Upper lobe of left lung (tissue), 6 donors: ENCODE data around the gene RNF213. TPM values are rescaled to one million over a fixed set of nuclear protein-coding genes. Genes with fewer than 3 reads are reported as not detected.

Experiments used
- ATAC-seq, 2 donors: fragments of 200-7000 bp; cut with Tn5 transposase; one replicate each; pipeline ENCODE4 v1.9.1; 2022; ENCODE audit warnings: mild to moderate bottlenecking in 2 of 2, moderate library complexity in 2 of 2; ENCODE audit not compliant: low FRiP score in 2 of 2
- DNase-seq, 2 donors: peaks; one replicate each; pipeline ENCODE4 v3.0.0-alpha.2; 2019 to 2020
- H3K27ac ChIP-seq, 4 donors: fragments of 200-600 bp; sonication (generic); one replicate each; pipeline ENCODE4 v1.5.1; 2016 to 2019
- H3K27me3 ChIP-seq, 4 donors: fragments of 200-600 bp; sonication (generic); one replicate each; pipeline ENCODE4 v1.5.1; 2017 to 2019
- H3K36me3 ChIP-seq, 4 donors: fragments of 200-600 bp; sonication (generic); one replicate each; pipeline ENCODE4 v1.5.1; 2016 to 2019
- H3K4me1 ChIP-seq, 4 donors: fragments of 200-600 bp; sonication (generic); one replicate each; pipeline ENCODE4 v1.5.1; 2018 to 2019
- H3K4me3 ChIP-seq, 4 donors: fragments of 200-600 bp; sonication (generic); one replicate each; pipeline ENCODE4 v1.5.1; 2017 to 2019; ENCODE audit warnings: mild to moderate bottlenecking in 2 of 4, moderate library complexity in 1 of 4
- H3K9me3 ChIP-seq, 4 donors: fragments of 200-600 bp; sonication (generic); one replicate each; pipeline ENCODE4 v1.5.1; 2018 to 2019
- EP300 ChIP-seq, 4 donors: sonication (generic); formaldehyde crosslinking; IDR thresholded peaks; one replicate each; pipeline ENCODE4 v1.5.1; 2017; ENCODE audit warnings: antibody characterized with exemption in 4 of 4, control low read depth in 2 of 4
- POLR2A ChIP-seq, 4 donors: fragments of 450-650 bp; IDR thresholded peaks; one replicate each; pipeline ENCODE4 v1.5.1; 2016 to 2017; ENCODE audit warnings: antibody characterized with exemption in 4 of 4, mild to moderate bottlenecking in 2 of 4
- POLR2AphosphoS5 ChIP-seq, 2 donors: sonication (generic); formaldehyde crosslinking; IDR thresholded peaks; one replicate each; pipeline ENCODE4 v1.5.1; 2017; ENCODE audit warnings: antibody characterized with exemption in 2 of 2
- WGBS, 2 donors: methylation state at CpG; one replicate each; pipeline ENCODE4 v1.1.5; 2017 to 2018; 5-methylcytosine and 5-hydroxymethylcytosine counted together
- total RNA-seq, 6 donors: library from RNA; depleted of rRNA in 4 of 6; stranded (reverse); fragments of >200 nt in 4 of 6; gene quantifications; one replicate each; pipeline versions ENCODE4 v1.1.0 to v1.2.1, GENCODE V29; 2016 to 2021
- TF ChIP-seq, protein P1 (sequence below), 6 experiments: fragments of 450-650 bp in 4 of 6; fragments of 200-600 bp in 2 of 6; sonication (generic) in 2 of 6; IDR thresholded peaks; one replicate each; pipeline ENCODE4 v1.5.1; 2016 to 2019; ENCODE audit warnings: antibody characterized with exemption in 6 of 6
- donor health status: DM: no; HTN: no; CAD: no; lungs with moderate emphysema.
- donor health status: DM: no; HTN: yes; CAD: no; lungs with severe emphysema.

RNF213 gene
- total RNA-seq, 6 donors from 2014 or later: 135 to 619 (median 207) TPM

DNA sequence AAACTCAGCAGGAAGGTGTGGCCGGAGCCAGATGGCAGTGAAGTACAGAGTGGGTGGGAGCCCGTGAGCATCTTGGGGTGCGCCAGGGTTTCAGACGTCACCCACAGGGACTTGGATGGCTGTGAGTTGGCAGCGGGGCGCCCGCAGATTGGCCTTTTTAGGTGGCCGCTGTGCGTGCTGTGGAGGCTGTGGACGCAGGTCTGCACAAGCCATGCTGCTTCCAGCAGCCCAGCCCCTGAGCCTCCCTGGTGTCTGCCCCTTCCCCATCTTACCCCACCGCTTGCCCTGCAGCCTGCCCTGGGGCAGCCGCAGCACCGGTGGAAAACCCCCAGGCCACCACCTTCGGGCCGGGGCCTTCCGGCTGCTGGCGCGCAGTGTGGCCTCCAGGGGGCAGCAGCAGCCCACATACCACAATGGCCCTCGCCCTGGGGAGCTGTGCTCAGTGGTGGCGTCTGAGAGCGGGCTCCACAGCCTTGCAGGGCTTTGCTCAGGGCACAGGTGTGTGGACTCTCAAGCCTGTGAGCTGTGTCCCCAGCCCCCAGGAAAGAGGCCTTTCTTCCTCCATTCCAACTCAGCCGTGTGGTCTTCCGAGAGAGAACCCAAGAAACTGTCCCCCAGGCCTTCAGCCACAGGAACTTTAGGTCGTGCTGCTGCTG is 166.1 kb downstream of the RNF213 start:
- Histone ChIP-seq H3K36me3 (peaks cover 0 to 20% (median 11%) of the 10 kb centered on the region in 4 donors), H3K27ac (no peak overlapping the region), H3K4me1 (peaks cover 5 to 15% (median 11%) of the 10 kb centered on the region in 4 donors), H3K4me3 (no peak overlapping the region), H3K9me3 (no peaks in the 10 kb centered on the region), H3K27me3 (no peaks in the 10 kb centered on the region)
- ATAC-seq (peak; percentile 85 to 88), DNase-seq (peak; percentile 76 to 94)
- WGBS, 2 donors: 43 to 61% methylated on average over 14 to 19 of the region's 24 CpGs
- TF ChIP-seq POLR2A (IDR thresholded peaks at IDR 0.05): no peak
- TF ChIP-seq, protein P1, sequence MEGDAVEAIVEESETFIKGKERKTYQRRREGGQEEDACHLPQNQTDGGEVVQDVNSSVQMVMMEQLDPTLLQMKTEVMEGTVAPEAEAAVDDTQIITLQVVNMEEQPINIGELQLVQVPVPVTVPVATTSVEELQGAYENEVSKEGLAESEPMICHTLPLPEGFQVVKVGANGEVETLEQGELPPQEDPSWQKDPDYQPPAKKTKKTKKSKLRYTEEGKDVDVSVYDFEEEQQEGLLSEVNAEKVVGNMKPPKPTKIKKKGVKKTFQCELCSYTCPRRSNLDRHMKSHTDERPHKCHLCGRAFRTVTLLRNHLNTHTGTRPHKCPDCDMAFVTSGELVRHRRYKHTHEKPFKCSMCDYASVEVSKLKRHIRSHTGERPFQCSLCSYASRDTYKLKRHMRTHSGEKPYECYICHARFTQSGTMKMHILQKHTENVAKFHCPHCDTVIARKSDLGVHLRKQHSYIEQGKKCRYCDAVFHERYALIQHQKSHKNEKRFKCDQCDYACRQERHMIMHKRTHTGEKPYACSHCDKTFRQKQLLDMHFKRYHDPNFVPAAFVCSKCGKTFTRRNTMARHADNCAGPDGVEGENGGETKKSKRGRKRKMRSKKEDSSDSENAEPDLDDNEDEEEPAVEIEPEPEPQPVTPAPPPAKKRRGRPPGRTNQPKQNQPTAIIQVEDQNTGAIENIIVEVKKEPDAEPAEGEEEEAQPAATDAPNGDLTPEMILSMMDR (IDR thresholded peaks at IDR 0.05): peak; percentile 95 to 99 (median 98)
- TF ChIP-seq EP300 (IDR thresholded peaks at IDR 0.05): no peak

DNA sequence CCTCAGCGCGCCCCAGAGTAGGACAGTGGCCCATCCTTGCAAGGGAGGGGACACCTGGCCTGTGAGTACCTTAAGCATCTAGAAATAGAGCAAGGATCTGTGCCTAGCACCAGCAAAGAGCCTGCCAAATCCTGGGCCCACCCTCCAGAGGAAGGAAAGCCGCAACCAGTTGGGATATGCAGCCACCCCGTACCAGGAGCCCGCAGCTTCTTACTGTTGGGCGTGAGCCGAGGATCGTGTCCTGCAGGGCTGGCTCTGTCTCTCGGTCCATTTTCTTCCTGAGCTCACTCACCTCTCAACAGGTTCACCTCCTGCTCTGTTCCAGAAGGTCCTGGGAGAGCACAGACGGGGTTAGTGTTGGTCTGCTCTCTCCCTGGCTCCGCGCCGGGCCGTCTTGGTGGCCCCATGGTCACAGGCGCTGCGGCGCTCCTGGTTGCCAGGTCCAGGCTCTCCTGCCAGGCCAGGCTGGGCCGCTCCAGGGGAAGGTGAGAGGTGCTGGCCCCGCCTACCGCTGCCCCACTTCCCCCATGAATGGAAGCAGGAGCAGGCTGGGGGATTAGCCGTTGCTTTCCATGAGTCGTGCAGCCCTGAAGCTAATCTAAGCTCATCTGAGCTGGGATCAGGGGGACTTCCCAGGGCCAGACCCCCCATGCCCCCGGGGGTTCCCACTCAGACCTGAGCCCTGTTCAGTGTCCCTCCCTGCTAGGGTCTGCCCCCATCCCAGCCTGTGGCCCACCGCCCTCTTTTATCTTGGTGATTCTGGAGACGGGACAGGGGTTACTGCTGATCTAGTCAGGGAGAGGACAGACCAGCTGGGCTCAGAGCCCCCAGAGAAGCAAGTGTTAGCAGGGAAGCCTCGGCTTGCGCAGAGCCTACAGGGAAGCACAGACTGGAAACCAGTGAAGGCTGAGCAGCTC is 167.0 kb downstream of the RNF213 start:
- DNase-seq: peak in 1 of 2 donors; percentile 82
- H3K9me3 ChIP-seq: no peaks in the 10 kb centered on the region
- no peak for ATAC-seq
- H3K4me1 ChIP-seq: peaks cover 5 to 15% (median 11%) of the 10 kb centered on the region in 4 donors
- no peak overlapping the region for H3K27ac ChIP-seq
- H3K4me3 ChIP-seq: no peak overlapping the region
- TF ChIP-seq POLR2AphosphoS5 (IDR thresholded peaks at IDR 0.05) (no peak), EP300 (IDR thresholded peaks at IDR 0.05) (no peak), POLR2A (IDR thresholded peaks at IDR 0.05) (no peak)
- TF ChIP-seq, protein P1 (IDR thresholded peaks at IDR 0.05): no peak
- no peaks in the 10 kb centered on the region for H3K27me3 ChIP-seq
- WGBS, 2 donors: 91 to 93% methylated on average over 20 to 27 of the region's 27 CpGs
- peaks cover 0 to 20% (median 11%) of the 10 kb centered on the region in 4 donors for H3K36me3 ChIP-seq

DNA sequence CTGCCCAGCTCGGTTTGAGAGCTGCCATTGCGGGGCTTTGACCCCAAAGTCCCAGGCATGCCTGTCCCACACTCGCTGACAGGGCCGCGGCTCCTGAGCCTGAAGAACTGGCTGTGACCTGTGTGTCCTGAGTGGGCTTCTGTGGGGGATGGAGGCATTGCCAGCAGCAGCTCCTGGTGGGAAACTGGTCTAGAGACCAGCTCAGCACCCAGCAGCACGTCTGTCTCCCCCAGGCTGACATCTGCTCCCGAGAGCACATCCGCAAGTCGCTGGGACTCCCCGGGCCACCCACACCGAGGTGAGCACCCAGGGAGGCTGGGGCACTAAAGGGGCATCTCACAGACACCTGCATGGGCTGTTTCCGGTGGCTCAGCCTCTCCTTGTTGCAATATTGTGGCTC is 167.7 kb downstream of the RNF213 start:
- H3K4me3 ChIP-seq: no peak overlapping the region
- no peaks in the 10 kb centered on the region for H3K9me3 ChIP-seq
- no peak overlapping the region for H3K27ac ChIP-seq
- no peak for ATAC-seq
- no peak for TF ChIP-seq POLR2A (IDR thresholded peaks at IDR 0.05)
- TF ChIP-seq POLR2AphosphoS5 (IDR thresholded peaks at IDR 0.05): no peak
- no peak for TF ChIP-seq EP300 (IDR thresholded peaks at IDR 0.05)
- DNase-seq: peak in 1 of 2 donors; percentile 40
- H3K27me3 ChIP-seq: no peaks in the 10 kb centered on the region
- H3K4me1 ChIP-seq: peaks cover 5 to 11% (median 9%) of the 10 kb centered on the region in 4 donors
- H3K36me3 ChIP-seq: peaks cover 0 to 20% (median 11%) of the 10 kb centered on the region in 4 donors
- WGBS, 2 donors: 95 to 97% methylated on average over 5 to 12 of the region's 12 CpGs

DNA sequence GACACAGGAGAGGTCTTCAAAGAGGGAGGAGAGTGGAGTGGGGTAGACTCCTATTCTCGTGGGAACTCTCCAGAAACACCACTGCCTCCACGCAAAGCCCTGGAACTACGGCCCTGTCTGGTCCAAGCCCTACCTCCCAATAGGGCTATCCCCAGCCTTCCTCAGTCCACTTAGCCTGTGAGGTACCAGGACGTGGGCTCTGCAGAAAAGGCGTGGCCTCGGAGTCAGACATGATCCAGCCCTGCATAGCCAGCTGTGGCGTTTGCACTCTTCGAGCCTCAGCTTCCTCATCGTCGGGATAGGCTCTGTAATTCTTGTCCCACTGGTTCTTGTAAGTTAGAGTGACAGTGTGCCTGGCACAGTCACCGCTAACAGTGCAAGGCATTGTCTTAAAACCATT is 168.1 kb downstream of the RNF213 start:
- TF ChIP-seq EP300 (IDR thresholded peaks at IDR 0.05): no peak
- TF ChIP-seq POLR2A (IDR thresholded peaks at IDR 0.05): no peak
- Histone ChIP-seq H3K27me3 (no peaks in the 10 kb centered on the region), H3K36me3 (peaks cover 0 to 20% (median 11%) of the 10 kb centered on the region in 4 donors), H3K9me3 (no peaks in the 10 kb centered on the region), H3K4me1 (peaks cover 5 to 10% (median 7%) of the 10 kb centered on the region in 4 donors), H3K27ac (no peak overlapping the region), H3K4me3 (no peak overlapping the region)
- DNase-seq: no peak
- no peak for ATAC-seq
- 91 to 92% methylated on average over 5 to 11 of the region's 11 CpGs for WGBS, 2 donors

DNA sequence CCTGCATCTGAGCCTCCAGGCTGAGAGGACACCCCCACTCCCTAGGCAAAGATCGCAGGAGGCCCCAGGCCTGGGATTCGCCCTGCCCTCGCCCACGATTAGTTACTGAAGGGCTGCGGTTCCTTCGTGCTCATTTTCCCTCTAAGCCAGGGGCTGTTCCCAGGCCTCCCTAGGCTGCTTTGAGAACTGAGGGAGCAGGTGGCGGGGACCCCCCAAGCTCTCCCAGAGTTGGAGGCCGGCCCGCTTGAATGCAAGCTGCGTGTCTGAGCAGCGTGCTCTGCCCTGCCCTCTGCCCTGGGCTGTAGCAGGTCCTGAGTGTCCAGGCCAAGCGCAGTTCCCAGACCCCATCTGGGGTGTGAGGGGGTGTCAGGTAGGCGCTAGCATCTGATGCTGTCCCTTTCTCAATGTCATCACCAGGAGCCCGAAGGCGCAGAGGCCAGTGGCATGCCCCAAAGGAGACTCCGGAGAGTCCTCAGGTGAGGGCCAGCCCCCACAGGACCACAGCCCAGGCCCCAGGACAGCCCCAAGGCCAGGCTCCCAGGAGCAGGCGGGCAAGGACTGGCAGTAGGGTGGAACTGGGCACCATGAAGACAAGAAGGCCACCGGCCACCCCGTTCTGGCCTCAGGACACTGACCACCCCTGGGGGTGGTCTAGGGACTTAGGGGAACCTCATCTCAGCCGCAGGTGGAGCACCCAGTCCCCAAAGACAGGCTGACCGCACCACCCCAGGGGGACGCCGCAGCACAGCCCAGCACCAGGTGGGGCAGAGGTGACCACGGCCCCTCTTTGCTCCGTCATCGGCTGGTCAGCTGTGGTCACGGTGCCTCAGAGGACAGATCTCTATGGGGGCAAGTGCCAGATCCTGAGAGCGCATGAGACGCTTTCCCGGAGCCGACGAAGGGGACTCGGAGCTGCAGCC is 169.0 kb downstream of the RNF213 start:
- no peak for TF ChIP-seq EP300 (IDR thresholded peaks at IDR 0.05)
- TF ChIP-seq POLR2AphosphoS5 (IDR thresholded peaks at IDR 0.05): no peak
- no peak for TF ChIP-seq POLR2A (IDR thresholded peaks at IDR 0.05)
- TF ChIP-seq, protein P1 (IDR thresholded peaks at IDR 0.05): no peak
- H3K4me3 ChIP-seq: no peak overlapping the region
- H3K9me3 ChIP-seq: no peaks in the 10 kb centered on the region
- peaks cover 0 to 20% (median 11%) of the 10 kb centered on the region in 4 donors for H3K36me3 ChIP-seq
- ATAC-seq (no peak), DNase-seq (peak in 1 of 2 donors; percentile 60)
- H3K27me3 ChIP-seq: no peaks in the 10 kb centered on the region
- WGBS, 2 donors: 95% methylated on average over 15 to 32 of the region's 33 CpGs
- no peak overlapping the region for H3K27ac ChIP-seq
- H3K4me1 ChIP-seq: peaks cover 5 to 10% (median 6%) of the 10 kb centered on the region in 4 donors
